Measurements from ENCODE around the gene RGS19. TPM values are rescaled to one million over a fixed set of nuclear protein-coding genes. Genes with fewer than 3 reads are reported as not detected.

The RGS19 gene
- total and polyA plus RNA-seq, 2 donors: 7.8 to 11.6 TPM

DNA sequence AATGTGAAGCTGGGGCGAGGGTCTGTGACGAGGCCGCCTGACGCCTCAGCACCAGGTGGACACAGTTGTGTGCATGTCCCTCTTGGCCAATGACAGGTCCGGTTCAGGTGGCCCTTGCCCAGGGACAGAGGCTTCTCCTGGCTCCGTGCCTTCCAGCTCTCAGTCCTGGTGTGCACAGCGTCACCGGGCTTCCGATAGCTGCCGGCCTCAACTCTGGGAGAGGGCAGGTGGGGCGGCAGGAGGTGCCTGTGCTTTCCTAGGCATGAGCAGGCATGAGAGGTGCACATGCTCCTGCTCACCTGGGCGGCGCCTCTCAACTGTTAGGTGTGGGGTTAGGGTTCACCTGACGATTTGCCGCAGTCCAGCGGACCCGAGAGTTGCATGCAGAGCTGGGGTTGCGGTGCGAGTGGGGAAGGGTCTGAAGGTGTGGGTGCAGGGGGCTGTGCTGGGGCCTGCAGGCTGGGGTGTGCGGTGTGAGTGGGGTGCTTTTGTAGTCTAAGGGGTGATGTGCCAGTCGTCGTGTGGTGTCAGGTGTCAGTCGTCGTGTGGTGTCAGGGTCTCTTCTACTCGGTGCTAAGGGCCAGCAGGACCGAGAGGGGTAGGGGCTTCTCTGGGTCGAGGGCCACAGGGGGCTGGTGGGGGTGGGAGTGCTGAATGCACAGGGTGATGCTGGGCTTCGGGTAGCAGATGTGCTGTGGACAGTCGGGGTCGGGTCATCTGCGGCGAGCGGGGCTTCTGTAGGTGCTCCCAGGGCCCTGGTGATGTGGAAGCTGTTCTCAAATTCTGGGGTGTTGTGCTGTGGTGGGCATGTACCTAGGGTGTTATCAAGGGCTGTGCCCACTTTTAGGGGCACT, 26.1 kb downstream of the RGS19 start:
- no peak overlapping the region for H3K27ac ChIP-seq (ENCODE audit: low read depth)
- no peaks in the 10 kb centered on the region for H3K36me3 ChIP-seq (ENCODE audit: insufficient read depth)
- DNase-seq (ENCODE audit: extremely low spot score): no peak
- 78% methylated on average over 33 of the region's 33 CpGs for WGBS
- no peak overlapping the region for H3K4me3 ChIP-seq (ENCODE audit: low read depth, low read length)
- no peaks in the 10 kb centered on the region for H3K4me1 ChIP-seq (ENCODE audit: insufficient read depth)

DNA sequence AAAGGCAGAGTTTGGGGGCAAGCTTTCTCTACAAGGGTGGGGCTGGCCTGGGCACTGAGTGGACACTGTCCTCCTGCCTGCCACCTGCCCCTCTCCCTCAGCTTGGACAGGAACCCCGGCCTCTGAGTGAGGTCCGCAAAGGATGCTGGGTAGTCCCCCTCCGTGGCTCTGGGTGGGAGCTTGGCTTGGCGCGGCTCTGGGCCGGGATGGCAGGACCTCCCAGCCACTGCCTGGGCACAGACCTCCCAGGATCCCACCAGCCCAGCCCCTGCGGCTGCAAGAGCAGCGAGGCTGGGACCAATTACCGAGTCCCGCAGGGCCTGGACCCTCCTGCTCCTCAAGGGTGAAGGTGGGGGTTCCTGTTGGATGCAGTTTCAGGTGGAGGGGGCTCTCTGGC, 27.0 kb downstream of the RGS19 start:
- Histone ChIP-seq H3K36me3 (ENCODE audit: insufficient read depth) (no peaks in the 10 kb centered on the region), H3K4me1 (ENCODE audit: insufficient read depth) (no peaks in the 10 kb centered on the region), H3K27ac (ENCODE audit: low read depth) (no peak overlapping the region), H3K4me3 (ENCODE audit: low read depth, low read length) (no peak overlapping the region)
- WGBS: 76% methylated on average over 10 of the region's 10 CpGs
- no peak for DNase-seq (ENCODE audit: extremely low spot score)

DNA sequence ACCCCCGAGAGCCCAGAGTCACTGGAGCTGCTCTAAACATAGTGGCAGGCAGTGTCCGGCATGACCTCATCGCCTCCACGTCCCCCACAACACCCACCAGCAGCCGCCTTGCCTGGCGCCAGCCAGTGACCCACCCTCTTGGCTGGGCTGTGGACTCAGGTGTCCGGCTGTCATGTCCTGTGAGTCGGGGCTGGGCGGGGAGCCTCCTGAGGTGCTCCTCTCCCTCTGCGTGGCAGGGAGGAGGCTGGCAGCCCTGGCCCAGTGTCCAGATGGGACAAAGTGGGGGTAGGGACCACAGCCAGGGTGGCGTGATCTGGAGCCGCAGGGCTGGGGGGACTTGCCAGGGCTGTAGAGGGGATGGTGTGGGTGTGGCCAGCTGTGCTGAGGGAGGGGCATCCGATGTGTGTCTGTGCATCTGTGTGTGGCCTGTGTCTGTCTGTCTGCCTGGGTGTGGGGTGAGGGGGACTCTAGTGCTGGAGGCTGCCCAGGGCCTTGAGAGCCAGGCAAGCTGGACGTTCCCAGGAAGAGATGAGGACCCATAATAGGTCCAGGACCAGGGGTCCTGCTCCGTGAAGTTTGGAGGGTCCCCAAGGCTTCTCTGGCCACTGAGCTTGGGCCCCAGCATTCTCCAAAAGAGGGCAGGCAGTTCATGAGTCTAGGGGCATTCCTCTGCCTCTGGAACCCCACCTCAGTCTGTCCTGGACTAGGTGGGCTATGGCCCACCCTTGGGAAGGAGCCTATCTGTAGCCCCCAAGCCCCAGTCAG, 27.6 kb downstream of the RGS19 start:
- no peaks in the 10 kb centered on the region for H3K36me3 ChIP-seq (ENCODE audit: insufficient read depth)
- DNase-seq (ENCODE audit: extremely low spot score): no peak
- 79% methylated on average over 15 of the region's 15 CpGs for WGBS
- no peaks in the 10 kb centered on the region for H3K4me1 ChIP-seq (ENCODE audit: insufficient read depth)
- H3K27ac ChIP-seq (ENCODE audit: low read depth): no peak overlapping the region
- H3K4me3 ChIP-seq (ENCODE audit: low read depth, low read length): no peak overlapping the region

DNA sequence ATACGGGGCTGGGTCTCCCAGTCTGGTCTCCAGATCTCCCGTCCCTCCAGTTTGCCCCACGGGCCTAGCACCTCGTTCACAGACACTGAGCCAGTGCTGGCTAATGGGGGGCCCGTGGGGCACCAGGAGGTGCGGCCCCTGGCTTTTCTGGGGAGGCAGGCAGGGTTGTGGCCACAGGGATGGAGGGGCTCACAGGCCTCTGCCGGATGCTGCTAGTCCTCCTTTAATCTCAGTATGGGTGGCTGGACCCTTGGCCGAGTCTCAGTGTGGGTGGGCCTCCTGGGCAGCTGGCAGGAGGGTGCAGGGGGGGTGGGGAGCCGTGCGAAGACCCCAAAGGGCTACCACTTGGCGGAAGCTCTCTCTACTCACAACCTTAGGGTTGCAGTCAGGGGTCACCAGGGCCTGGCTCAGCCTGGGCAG, 28.3 kb downstream of the RGS19 start:
- Histone ChIP-seq H3K4me3 (ENCODE audit: low read depth, low read length) (no peak overlapping the region), H3K27ac (ENCODE audit: low read depth) (no peak overlapping the region), H3K4me1 (ENCODE audit: insufficient read depth) (no peaks in the 10 kb centered on the region), H3K36me3 (ENCODE audit: insufficient read depth) (no peaks in the 10 kb centered on the region)
- no peak for DNase-seq (ENCODE audit: extremely low spot score)
- WGBS: 80% methylated on average over 11 of the region's 11 CpGs

DNA sequence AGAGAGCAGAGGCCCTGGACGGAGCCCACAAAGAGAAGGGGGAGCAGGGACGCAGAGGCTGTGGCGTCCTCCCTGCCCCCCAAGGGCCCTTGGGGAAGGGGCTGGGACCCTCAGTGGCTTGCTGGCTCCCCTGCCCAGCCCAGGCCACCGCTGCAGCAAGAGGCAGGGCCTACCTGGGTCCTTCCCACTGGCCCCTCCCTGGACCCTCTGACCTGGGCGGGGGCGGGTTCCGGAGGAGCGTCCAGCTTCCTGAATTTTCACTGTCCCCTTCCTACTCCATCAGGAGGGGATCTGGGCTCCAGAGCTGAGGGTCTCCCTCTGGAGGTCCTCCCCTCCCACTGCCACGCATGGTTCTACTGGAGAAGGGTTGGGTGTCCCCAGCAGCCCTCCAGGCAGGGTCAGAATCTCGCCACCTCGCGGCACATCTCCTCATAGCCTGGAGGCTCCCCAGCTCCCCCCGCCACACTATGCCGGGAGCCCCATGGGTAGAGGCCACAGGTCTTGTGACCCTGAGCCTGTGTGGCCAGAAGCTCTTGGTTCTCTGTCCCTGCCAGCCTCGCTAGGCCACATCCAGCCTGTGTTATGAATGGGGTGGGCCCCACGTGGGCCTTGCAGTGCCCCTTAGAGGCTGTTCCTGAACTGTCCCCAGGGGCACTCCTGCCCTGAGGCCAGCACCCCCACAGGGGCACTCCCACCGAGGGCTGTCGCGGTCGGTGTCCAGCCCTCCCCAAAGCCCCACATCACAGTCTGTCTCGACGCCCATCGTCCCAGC, 28.9 kb downstream of the RGS19 start:
- no peak overlapping the region for H3K4me3 ChIP-seq (ENCODE audit: low read depth, low read length)
- no peak overlapping the region for H3K27ac ChIP-seq (ENCODE audit: low read depth)
- H3K36me3 ChIP-seq (ENCODE audit: insufficient read depth): no peaks in the 10 kb centered on the region
- DNase-seq (ENCODE audit: extremely low spot score): no peak
- WGBS: 76% methylated on average over 23 of the region's 23 CpGs
- H3K4me1 ChIP-seq (ENCODE audit: insufficient read depth): no peaks in the 10 kb centered on the region

DNA sequence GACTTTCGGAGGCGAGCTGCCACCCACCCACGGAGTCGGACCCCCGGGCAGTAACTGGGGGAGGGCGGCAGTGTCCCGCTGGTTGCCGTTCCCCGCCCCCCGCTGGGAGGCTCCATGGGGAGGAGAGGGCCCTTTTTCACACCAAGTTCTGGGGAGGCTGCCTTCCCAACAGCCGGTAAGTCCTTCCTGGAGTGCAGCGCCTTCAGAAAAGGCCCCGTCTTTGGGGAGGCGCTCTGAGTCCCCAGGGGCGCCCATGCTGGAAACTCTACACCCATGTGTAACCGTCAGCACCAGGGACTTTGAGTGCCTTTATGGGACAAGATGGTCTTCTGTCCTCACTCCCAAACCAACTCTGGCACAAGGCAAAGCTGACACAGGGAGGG, 29.4 kb downstream of the RGS19 start:
- WGBS: 27% methylated on average over 16 of the region's 16 CpGs
- peaks cover 1% of the 10 kb centered on the region for H3K4me1 ChIP-seq (ENCODE audit: insufficient read depth)
- no peaks in the 10 kb centered on the region for H3K36me3 ChIP-seq (ENCODE audit: insufficient read depth)
- DNase-seq (ENCODE audit: extremely low spot score): no peak
- peak overlapping the region; percentile 12 for H3K27ac ChIP-seq (ENCODE audit: low read depth)
- H3K4me3 ChIP-seq (ENCODE audit: low read depth, low read length): peak overlapping the region; percentile 43

DNA sequence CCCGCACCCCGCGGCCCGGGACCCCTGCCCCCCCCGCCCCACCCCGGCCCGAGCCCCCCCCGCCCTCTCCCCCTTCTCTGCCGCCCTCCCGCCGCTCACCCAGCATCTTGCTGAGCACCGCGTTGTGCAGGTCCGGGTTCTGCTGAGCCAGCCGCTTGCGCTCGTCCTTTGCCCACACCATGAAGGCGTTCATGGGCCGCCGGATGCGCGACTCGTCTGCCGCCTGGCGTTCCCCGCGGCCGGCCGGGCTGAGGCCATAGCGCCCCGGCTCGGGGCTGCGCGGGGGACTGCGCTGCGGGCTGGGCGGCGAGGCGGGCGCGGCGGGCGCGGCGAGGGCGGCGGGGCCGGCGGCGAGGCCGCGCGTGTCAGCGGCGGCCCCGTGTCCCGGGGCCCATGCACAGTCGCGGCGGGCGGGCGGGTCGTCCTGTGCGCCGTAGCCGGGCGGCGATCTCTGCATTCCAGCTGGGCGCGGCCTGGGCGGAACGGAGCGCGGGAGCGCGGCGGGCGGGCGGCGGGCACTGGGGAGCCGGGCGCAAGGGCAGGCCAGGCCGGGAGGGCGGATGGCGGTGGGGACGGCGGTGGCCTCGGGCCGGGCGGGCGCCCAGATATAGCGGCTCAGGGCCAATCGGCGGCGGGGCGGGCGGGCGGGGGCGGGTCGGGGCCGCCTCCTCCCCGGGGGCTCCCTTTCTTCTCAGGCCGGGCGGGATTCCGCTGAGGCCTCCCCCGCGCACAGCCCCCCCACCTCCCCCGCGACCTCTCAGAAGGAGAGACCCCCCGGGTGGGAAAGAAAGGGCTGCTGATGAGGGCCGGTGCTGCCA, 30.0 kb downstream of the RGS19 start, which contains the start of gene SOX18:
Gene SOX18 (minus strand): TSS at position 580 of the 818 bp plus-strand sequence. CDS start 123 bp downstream, at position 457.
- under 1% methylated on average over 109 of the region's 111 CpGs for WGBS
- peak within 1 kb of the TSS; percentile 43 for H3K4me3 ChIP-seq (ENCODE audit: low read depth, low read length)

DNA sequence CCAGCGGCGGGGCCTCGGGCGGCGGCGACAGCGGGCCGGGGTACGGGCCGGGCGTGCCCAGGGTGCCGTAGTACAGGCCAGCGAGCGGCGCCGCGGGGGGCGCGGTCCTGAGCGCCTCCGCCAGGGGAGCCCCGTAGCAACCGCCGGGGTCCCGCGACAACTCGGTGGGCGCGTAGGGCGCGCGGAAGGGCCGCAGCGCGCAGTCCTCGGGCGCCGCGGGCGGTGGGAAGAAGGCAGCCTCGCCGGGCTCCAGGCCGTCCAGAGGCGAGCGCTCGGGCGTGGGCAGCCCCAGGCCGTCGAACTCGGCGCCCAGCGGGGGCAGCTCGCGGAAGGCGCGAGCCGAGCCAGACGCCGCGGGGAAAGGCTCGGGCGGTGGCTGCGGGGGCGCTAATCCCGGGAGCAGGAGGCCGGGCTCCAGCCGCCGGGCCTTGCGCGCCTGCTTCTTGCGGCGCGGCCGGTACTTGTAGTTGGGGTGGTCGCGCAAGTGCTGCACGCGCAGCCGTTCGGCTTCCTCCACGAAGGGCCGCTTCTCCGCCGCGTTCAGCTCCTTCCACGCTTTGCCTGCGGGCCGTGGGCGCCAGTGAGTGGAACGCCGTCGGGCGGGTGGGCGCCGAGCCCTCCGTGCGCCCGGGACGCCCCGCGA, 30.8 kb downstream of the RGS19 start:
- Histone ChIP-seq H3K4me3 (ENCODE audit: low read depth, low read length) (peak overlapping the region; percentile 43), H3K27ac (ENCODE audit: low read depth) (no peak overlapping the region), H3K4me1 (ENCODE audit: insufficient read depth) (peaks cover 1% of the 10 kb centered on the region), H3K36me3 (ENCODE audit: insufficient read depth) (no peaks in the 10 kb centered on the region)
- 3% methylated on average over 101 of the region's 101 CpGs for WGBS
- DNase-seq (ENCODE audit: extremely low spot score): no peak

More for the DNA sequence above, 30.0 kb downstream of the RGS19 start, which contains the start of gene SOX18:
- no peaks in the 10 kb centered on the region for H3K36me3 ChIP-seq (ENCODE audit: insufficient read depth)
- no peak for DNase-seq (ENCODE audit: extremely low spot score)
- H3K4me1 ChIP-seq (ENCODE audit: insufficient read depth): peaks cover 1% of the 10 kb centered on the region
- H3K27ac ChIP-seq (ENCODE audit: low read depth): peak within 1 kb of the TSS; percentile 12

DNA sequence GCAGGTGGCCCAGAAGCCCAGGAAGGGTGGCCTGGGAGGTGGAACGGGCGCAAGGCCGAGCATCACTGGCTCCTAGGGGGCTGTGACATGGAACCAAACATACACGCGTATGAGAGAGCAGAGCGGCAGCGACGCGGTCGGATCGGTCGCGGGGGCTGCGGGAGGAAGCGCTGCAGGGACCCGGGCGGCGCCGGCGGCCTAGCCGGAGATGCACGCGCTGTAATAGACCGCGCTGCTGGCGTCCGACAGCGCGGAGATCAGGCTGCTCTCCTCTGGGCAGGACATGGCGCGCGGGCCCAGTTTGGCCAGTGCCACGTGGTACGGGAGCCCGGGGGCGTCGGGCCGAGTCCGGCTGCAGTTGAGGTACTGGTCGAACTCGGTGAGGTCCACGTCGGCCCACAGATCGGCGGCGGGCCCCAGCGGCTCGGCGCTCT, 31.3 kb downstream of the RGS19 start:
- peak overlapping the region; percentile 43 for H3K4me3 ChIP-seq (ENCODE audit: low read depth, low read length)
- peaks cover 1% of the 10 kb centered on the region for H3K4me1 ChIP-seq (ENCODE audit: insufficient read depth)
- no peak overlapping the region for H3K27ac ChIP-seq (ENCODE audit: low read depth)
- no peak for DNase-seq (ENCODE audit: extremely low spot score)
- H3K36me3 ChIP-seq (ENCODE audit: insufficient read depth): no peaks in the 10 kb centered on the region
- 8% methylated on average over 49 of the region's 49 CpGs for WGBS

DNA sequence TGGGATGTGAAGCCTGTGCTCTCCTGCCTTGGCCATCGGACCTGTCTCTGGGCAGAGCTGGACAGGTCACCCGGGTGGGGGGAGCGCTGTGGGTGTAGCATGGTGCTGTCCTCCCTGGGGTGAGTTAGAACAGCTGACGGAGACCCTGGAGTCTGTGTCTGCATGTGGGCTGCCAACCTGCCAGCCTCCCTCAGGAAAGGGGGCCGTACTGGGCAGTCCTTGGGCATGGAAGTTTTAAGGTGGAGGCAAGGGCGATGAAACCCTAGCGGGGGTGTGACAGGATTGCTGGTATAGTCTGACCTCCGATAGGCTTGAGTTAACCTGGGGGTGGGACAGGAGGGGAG, 32.3 kb downstream of the RGS19 start:
- Histone ChIP-seq H3K4me3 (ENCODE audit: low read depth, low read length) (peak overlapping the region; percentile 2), H3K4me1 (ENCODE audit: insufficient read depth) (peaks cover 1% of the 10 kb centered on the region), H3K36me3 (ENCODE audit: insufficient read depth) (no peaks in the 10 kb centered on the region), H3K27ac (ENCODE audit: low read depth) (no peak overlapping the region)
- 80% methylated on average over 8 of the region's 8 CpGs for whole genome bisulfite sequencing
- no peak for DNase-seq (ENCODE audit: extremely low spot score)

DNA sequence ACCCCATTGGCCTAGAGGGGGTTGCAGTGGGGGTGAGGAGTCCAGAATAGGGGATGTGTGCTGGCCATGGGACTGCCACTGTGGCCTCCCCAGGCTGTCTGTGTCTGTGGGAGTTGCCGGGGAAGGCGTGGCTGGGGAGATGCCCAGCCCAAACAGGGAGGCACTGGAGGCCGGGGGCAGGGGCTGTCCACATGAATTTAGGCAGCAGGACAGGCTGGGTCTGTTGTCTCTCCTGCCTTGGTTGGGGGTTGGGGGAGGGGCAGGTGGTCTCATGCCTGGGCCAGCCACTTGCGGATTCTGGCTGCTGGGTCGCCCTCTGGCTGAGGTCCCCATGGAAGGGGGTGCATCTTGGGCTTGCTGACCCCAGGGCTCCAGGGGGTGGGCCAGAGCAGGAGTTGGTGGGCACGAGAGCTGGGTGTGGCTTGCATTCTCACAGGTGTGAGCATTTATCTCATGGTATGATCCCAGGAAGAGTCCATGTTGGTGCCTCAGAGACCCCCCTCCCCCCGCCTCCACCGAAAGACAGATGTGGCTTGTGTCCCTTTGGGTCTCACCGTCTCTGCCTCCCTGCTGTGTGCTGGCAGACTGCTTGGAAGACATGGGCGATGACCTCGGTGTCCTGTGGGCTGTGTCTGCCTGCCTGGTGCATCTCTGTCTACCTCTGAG, 33.8 kb downstream of the RGS19 start:
- no peaks in the 10 kb centered on the region for H3K36me3 ChIP-seq (ENCODE audit: insufficient read depth)
- DNase-seq (ENCODE audit: extremely low spot score): no peak
- H3K4me1 ChIP-seq (ENCODE audit: insufficient read depth): peaks cover 1% of the 10 kb centered on the region
- H3K4me3 ChIP-seq (ENCODE audit: low read depth, low read length): no peak overlapping the region
- no peak overlapping the region for H3K27ac ChIP-seq (ENCODE audit: low read depth)
- 55% methylated on average over 11 of the region's 11 CpGs for WGBS

Measured in urinary bladder (tissue), 4 donors.